HepG2 (cell line): ENCODE data around the gene PSMD4. TPM values are rescaled to one million over a fixed set of nuclear protein-coding genes. Genes with fewer than 3 reads are reported as not detected.

ENCODE experiments used
- BHLHE40 ChIP-seq: IDR thresholded peaks from 2 replicates; pipeline ENCODE4 v1.6.1; 2011; ENCODE audit warnings: low read length, improper control_type of control experiment
- DNMT3B ChIP-seq: conservative IDR thresholded peaks from 2 replicates; pipeline ENCODE4 v1.6.1; 2016; ENCODE audit warnings: missing biosample characterization, control low read depth
- EED ChIP-seq: sonication (generic); formaldehyde crosslinking; IDR thresholded peaks from 2 replicates; pipeline ENCODE4 v1.5.0; 2020; ENCODE audit warnings: mild to moderate bottlenecking, missing genetic modification reagents
- FOXM1 ChIP-seq: sonication (generic); formaldehyde crosslinking; IDR thresholded peaks from 2 replicates; pipeline ENCODE4 v1.5.0; 2020; ENCODE audit warnings: missing genetic modification reagents
- HNRNPH1 ChIP-seq: fragments of 200-400 bp; formaldehyde crosslinking; optimal IDR thresholded peaks from 2 replicates; pipeline ENCODE3; 2017; ENCODE audit warnings: mild to moderate bottlenecking, low read depth, low read length
- MED13 ChIP-seq: sonication (generic); formaldehyde crosslinking; IDR thresholded peaks from 2 replicates; pipeline ENCODE4 v1.5.0; 2020; ENCODE audit warnings: missing genetic modification reagents
- MTA1 ChIP-seq: sonication (generic); formaldehyde crosslinking; IDR thresholded peaks from 2 replicates; pipeline ENCODE4 v1.4.0; 2020; ENCODE audit warnings: missing genetic modification reagents, mild to moderate bottlenecking, borderline replicate concordance
- NCOA2 ChIP-seq: sonication (generic); formaldehyde crosslinking; IDR thresholded peaks from 2 replicates; pipeline ENCODE4 v1.8.0; 2022; ENCODE audit warnings: inconsistent platforms
- SNRNP70 ChIP-seq: fragments of 200-400 bp; formaldehyde crosslinking; IDR thresholded peaks from 2 replicates; pipeline ENCODE4 v1.6.1; 2017; ENCODE audit warnings: mild to moderate bottlenecking, low read depth, low read length, moderate library complexity
- SRY ChIP-seq: sonication (generic); formaldehyde crosslinking; IDR thresholded peaks from 2 replicates; pipeline ENCODE4 v1.8.0; 2022; ENCODE audit warnings: mild to moderate bottlenecking, missing genetic modification reagents
- STAG1 ChIP-seq: sonication (generic); formaldehyde crosslinking; IDR thresholded peaks from 2 replicates; pipeline ENCODE4 v1.4.0; 2020; ENCODE audit warnings: missing genetic modification reagents
- TBX2 ChIP-seq: sonication (generic); formaldehyde crosslinking; IDR thresholded peaks from 2 replicates; pipeline ENCODE4 v1.5.0; 2020; ENCODE audit warnings: missing genetic modification reagents, mild to moderate bottlenecking, borderline replicate concordance
- ZBTB21 ChIP-seq: sonication (generic); formaldehyde crosslinking; IDR thresholded peaks from 2 replicates; pipeline ENCODE4 v1.4.0; 2020; ENCODE audit warnings: missing genetic modification reagents
- ZNF180 ChIP-seq: sonication (generic); formaldehyde crosslinking; IDR thresholded peaks from 2 replicates; pipeline ENCODE4 v1.4.0; 2020; ENCODE audit warnings: low read depth, missing genetic modification reagents, borderline replicate concordance
- ZNF44 ChIP-seq: sonication (generic); formaldehyde crosslinking; IDR thresholded peaks from 2 replicates; pipeline ENCODE4 v1.5.1; 2020; ENCODE audit warnings: mild to moderate bottlenecking, missing genetic modification reagents
- ZNF678 ChIP-seq: sonication (generic); formaldehyde crosslinking; IDR thresholded peaks from 2 replicates; pipeline ENCODE4 v1.4.0; 2020; ENCODE audit warnings: mild to moderate bottlenecking, missing genetic modification reagents
- ZSCAN22 ChIP-seq: sonication (generic); formaldehyde crosslinking; IDR thresholded peaks from 2 replicates; pipeline ENCODE4 v1.4.0; 2020; ENCODE audit warnings: mild to moderate bottlenecking, missing genetic modification reagents
- polyA plus RNA-seq, 8 experiments: library from polyadenylated mRNA; depleted of rRNA in 3 of 8; stranded (reverse) in 7 of 8; unstranded in 1 of 8; fragments of >200 nt; fragmentation: Illumina TruSeq in 4 of 8; extraction: Trizol in 4 of 8; gene quantifications; 2 replicates each; pipeline versions ENCODE4 v1.2.1 to v1.2.3, GENCODE V29; 2011 to 2016; ENCODE audit warnings: low read depth in 4 of 8, missing spikeins in 1 of 8, mixed read lengths in 1 of 8; ENCODE audit not compliant: insufficient read depth in 1 of 8
- total RNA-seq, 5 experiments: library from RNA; depleted of rRNA; stranded (reverse); fragments of >200 nt; fragmentation: Illumina TruSeq; extraction: Trizol; gene quantifications; 2 replicates each; pipeline ENCODE4 v1.2.3, GENCODE V29; 2016; ENCODE audit warnings: low read depth in 1 of 5
- TF ChIP-seq, protein P1 (sequence below): sonication (generic); formaldehyde crosslinking; IDR thresholded peaks from 2 replicates; pipeline ENCODE4 v1.4.0; 2020; ENCODE audit warnings: mild to moderate bottlenecking, missing genetic modification reagents
- TF ChIP-seq, protein P2 (sequence below): sonication (generic); formaldehyde crosslinking; conservative IDR thresholded peaks from 2 replicates; pipeline ENCODE4 v1.4.0; 2020; ENCODE audit warnings: mild to moderate bottlenecking, missing genetic modification reagents, moderate library complexity
- TF ChIP-seq, protein P3 (sequence below): IDR thresholded peaks from 2 replicates; pipeline ENCODE4 v1.6.1; 2016; ENCODE audit warnings: missing compliant biosample characterization, missing genetic modification reagents, borderline replicate concordance
- TF ChIP-seq, protein P4 (sequence below): sonication (generic); formaldehyde crosslinking; IDR thresholded peaks from 2 replicates; pipeline ENCODE4 v1.4.0; 2020; ENCODE audit warnings: mild to moderate bottlenecking, missing genetic modification reagents
- TF ChIP-seq, protein P5 (sequence below): sonication (generic); formaldehyde crosslinking; IDR thresholded peaks from 2 replicates; pipeline ENCODE4 v1.4.0; 2020; ENCODE audit warnings: missing genetic modification reagents

PSMD4 gene
- total and polyA plus RNA-seq, 2 of the 13 experiments (the other 11 are each of a cell fraction or from before 2014, with no cell fraction given) = 194 to 243 TPM

GRCh38 chr1:151281225-151281968 lies 26.9 kb downstream of the PSMD4 start (continued):
- TF ChIP-seq MED13 (CRISPR knock-in tag) = no peak; the same call in 1 of the 2 replicates
- no peak for TF ChIP-seq ZNF180
- no peak for TF ChIP-seq HNRNPH1
- TF ChIP-seq, protein P1, sequence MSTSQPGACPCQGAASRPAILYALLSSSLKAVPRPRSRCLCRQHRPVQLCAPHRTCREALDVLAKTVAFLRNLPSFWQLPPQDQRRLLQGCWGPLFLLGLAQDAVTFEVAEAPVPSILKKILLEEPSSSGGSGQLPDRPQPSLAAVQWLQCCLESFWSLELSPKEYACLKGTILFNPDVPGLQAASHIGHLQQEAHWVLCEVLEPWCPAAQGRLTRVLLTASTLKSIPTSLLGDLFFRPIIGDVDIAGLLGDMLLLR (CRISPR knock-in tag) = no peak
- TF ChIP-seq, protein P2, sequence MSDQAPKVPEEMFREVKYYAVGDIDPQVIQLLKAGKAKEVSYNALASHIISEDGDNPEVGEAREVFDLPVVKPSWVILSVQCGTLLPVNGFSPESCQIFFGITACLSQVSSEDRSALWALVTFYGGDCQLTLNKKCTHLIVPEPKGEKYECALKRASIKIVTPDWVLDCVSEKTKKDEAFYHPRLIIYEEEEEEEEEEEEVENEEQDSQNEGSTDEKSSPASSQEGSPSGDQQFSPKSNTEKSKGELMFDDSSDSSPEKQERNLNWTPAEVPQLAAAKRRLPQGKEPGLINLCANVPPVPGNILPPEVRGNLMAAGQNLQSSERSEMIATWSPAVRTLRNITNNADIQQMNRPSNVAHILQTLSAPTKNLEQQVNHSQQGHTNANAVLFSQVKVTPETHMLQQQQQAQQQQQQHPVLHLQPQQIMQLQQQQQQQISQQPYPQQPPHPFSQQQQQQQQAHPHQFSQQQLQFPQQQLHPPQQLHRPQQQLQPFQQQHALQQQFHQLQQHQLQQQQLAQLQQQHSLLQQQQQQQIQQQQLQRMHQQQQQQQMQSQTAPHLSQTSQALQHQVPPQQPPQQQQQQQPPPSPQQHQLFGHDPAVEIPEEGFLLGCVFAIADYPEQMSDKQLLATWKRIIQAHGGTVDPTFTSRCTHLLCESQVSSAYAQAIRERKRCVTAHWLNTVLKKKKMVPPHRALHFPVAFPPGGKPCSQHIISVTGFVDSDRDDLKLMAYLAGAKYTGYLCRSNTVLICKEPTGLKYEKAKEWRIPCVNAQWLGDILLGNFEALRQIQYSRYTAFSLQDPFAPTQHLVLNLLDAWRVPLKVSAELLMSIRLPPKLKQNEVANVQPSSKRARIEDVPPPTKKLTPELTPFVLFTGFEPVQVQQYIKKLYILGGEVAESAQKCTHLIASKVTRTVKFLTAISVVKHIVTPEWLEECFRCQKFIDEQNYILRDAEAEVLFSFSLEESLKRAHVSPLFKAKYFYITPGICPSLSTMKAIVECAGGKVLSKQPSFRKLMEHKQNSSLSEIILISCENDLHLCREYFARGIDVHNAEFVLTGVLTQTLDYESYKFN = peak; percentile 39; the same call in 1 of the 2 replicates
- no peak for TF ChIP-seq NCOA2 (CRISPR knock-in tag)
- 0 out of 2 replicates have a peak, but pooled peaks have one; percentile 47 for TF ChIP-seq ZNF44 (CRISPR knock-in tag)
- TF ChIP-seq TBX2 (CRISPR knock-in tag) = no peak; the same call in 1 of the 2 replicates
- TF ChIP-seq STAG1 (CRISPR knock-in tag) = no peak; the same call in 1 of the 2 replicates
- no peak; the same call in 1 of the 2 replicates for TF ChIP-seq ZSCAN22 (CRISPR knock-in tag)
- TF ChIP-seq ZNF678 (CRISPR knock-in tag) = no peak
- no peak; the same call in 1 of the 2 replicates for TF ChIP-seq EED
- no peak for TF ChIP-seq FOXM1 (CRISPR knock-in tag)
- TF ChIP-seq DNMT3B (CRISPR knock-in tag) = no peak
- TF ChIP-seq, protein P3, sequence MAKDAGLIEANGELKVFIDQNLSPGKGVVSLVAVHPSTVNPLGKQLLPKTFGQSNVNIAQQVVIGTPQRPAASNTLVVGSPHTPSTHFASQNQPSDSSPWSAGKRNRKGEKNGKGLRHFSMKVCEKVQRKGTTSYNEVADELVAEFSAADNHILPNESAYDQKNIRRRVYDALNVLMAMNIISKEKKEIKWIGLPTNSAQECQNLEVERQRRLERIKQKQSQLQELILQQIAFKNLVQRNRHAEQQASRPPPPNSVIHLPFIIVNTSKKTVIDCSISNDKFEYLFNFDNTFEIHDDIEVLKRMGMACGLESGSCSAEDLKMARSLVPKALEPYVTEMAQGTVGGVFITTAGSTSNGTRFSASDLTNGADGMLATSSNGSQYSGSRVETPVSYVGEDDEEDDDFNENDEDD (CRISPR knock-in tag) = peak; percentile 98
- TF ChIP-seq MTA1 (CRISPR knock-in tag) = peak; percentile 63; the same call in 1 of the 2 replicates
- peak; percentile 87; the same call in 1 of the 2 replicates for TF ChIP-seq SRY (CRISPR knock-in tag)
- TF ChIP-seq, protein P4, sequence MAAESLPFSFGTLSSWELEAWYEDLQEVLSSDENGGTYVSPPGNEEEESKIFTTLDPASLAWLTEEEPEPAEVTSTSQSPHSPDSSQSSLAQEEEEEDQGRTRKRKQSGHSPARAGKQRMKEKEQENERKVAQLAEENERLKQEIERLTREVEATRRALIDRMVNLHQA = no peak
- TF ChIP-seq, protein P5, sequence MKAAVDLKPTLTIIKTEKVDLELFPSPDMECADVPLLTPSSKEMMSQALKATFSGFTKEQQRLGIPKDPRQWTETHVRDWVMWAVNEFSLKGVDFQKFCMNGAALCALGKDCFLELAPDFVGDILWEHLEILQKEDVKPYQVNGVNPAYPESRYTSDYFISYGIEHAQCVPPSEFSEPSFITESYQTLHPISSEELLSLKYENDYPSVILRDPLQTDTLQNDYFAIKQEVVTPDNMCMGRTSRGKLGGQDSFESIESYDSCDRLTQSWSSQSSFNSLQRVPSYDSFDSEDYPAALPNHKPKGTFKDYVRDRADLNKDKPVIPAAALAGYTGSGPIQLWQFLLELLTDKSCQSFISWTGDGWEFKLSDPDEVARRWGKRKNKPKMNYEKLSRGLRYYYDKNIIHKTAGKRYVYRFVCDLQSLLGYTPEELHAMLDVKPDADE (CRISPR knock-in tag) = peak; percentile 45; the same call in 1 of the 2 replicates
- peak; percentile 64; the same call in 1 of the 2 replicates for TF ChIP-seq BHLHE40
- peak; percentile 97 for TF ChIP-seq ZBTB21 (CRISPR knock-in tag)
- TF ChIP-seq SNRNP70 = no peak
